Activated CD8-positive, alpha-beta T cell treated with anti-CD3 and anti-CD28 coated beads, Interleukin-2, amount 10 ng/mL, durations not matched to agents 7 days and 5 days (primary cell): ENCODE measurements around the gene PHLDB3. TPM values are rescaled to one million over a fixed set of nuclear protein-coding genes. Genes with fewer than 3 reads are reported as not detected.
"Not testable (repeated sequence)": the region's sequence is repeated elsewhere in the genome, so short reads cannot be mapped to it uniquely, and the experiment has no call there.

ENCODE experiments used
- ATAC-seq: fragments of 150-1000 bp; cut with Tn5 transposase; one replicate; pipeline ENCODE4 v1.10.0; 2021; ENCODE audit warnings: moderate library complexity
- CTCF ChIA-PET: fragments of 350-600 bp; sonication (Branson Sonifier 250); formaldehyde crosslinking; loops from one replicate; lab custom pipeline; 2021; ENCODE audit warnings: antibody characterized with exemption; lab: Charles Lee
- POLR2A ChIA-PET: fragments of 350-600 bp; sonication (Branson Sonifier 250); formaldehyde crosslinking; loops from one replicate; lab custom pipeline; 2021; ENCODE audit warnings: antibody characterized with exemption; lab: Charles Lee
- DNase-seq: peaks from one replicate; pipeline ENCODE4 v3.0.0-alpha.2; 2020
- H3K27ac Mint-ChIP-seq: one replicate; pipeline ENCODE4 v1.8.0; 2021; ENCODE audit warnings: mild to moderate bottlenecking, mixed read lengths
- H3K27me3 Mint-ChIP-seq: one replicate; pipeline ENCODE4 v1.8.0; 2021; ENCODE audit warnings: low read depth, mixed read lengths
- H3K36me3 Mint-ChIP-seq: one replicate; pipeline ENCODE4 v1.8.0; 2021; ENCODE audit warnings: low read depth, mixed read lengths
- H3K4me1 Mint-ChIP-seq: one replicate; pipeline ENCODE4 v1.8.0; 2021; ENCODE audit warnings: low read depth, mixed read lengths
- H3K4me3 Mint-ChIP-seq: one replicate; pipeline ENCODE4 v1.8.0; 2021; ENCODE audit warnings: mild to moderate bottlenecking, mixed read lengths
- H3K9me3 Mint-ChIP-seq: one replicate; pipeline ENCODE4 v1.8.0; 2022; ENCODE audit warnings: mixed read lengths; ENCODE audit not compliant: insufficient read depth
- total RNA-seq, 2 experiments: library from RNA; stranded (reverse); gene quantifications; one replicate each; pipeline ENCODE4 v1.2.3, GENCODE V29; 2021

The PHLDB3 gene
- total RNA-seq, 2 experiments from 2014 or later, result 14.9 to 15.5 TPM

GRCh38 chr19:43439709-43440063 is 64.9 kb downstream of the PHLDB3 start:
- peak overlapping the region; percentile 87 for H3K27ac Mint-ChIP-seq
- peaks cover 40% of the 10 kb centered on the region for H3K4me1 Mint-ChIP-seq

GRCh38 chr19:43439032-43439708 is 65.4 kb downstream of the PHLDB3 start:
- H3K4me3 Mint-ChIP-seq, result no peak overlapping the region
- H3K9me3 Mint-ChIP-seq, result no peaks in the 10 kb centered on the region
- peaks cover 2% of the 10 kb centered on the region for H3K36me3 Mint-ChIP-seq
- DNase-seq (peak; percentile 68), ATAC-seq (peak; percentile 81)
- H3K27me3 Mint-ChIP-seq, result no peaks in the 10 kb centered on the region
- POLR2A ChIA-PET, result interaction anchor here (0.7 to 1.9 kb wide), 7 partner anchors 19 to 156 kb away, joined by 3 to 7 read pairs (median 4); partner anchors contain the start of genes PHLDB3 and ZNF575
- H3K27ac Mint-ChIP-seq, result peak overlapping the region; percentile 87
- CTCF ChIA-PET, result interaction anchor here (0.6 to 6.6 kb wide), 19 partner anchors 8 to 1043 kb away, joined by 3 to 54 read pairs (median 5); partner anchors contain the start of genes IRGQ, PHLDB3, PLAUR and ZNF576
- peaks cover 37% of the 10 kb centered on the region for H3K4me1 Mint-ChIP-seq

More at GRCh38 chr19:43439709-43440063, 64.9 kb downstream of the PHLDB3 start:
- DNase-seq (no peak), ATAC-seq (no peak)
- H3K9me3 Mint-ChIP-seq, result no peaks in the 10 kb centered on the region
- peaks cover 2% of the 10 kb centered on the region for H3K36me3 Mint-ChIP-seq
- H3K27me3 Mint-ChIP-seq, result no peaks in the 10 kb centered on the region
- ChIA-PET POLR2A (interaction anchor here (0.7 to 1.9 kb wide), 5 partner anchors 24 to 156 kb away, joined by 3 to 7 read pairs (median 3); partner anchors contain the start of genes PHLDB3 and ZNF575), CTCF (interaction anchor here (0.9 to 6.6 kb wide), 16 partner anchors 8 to 1043 kb away, joined by 3 to 54 read pairs (median 5); partner anchors contain the start of genes IRGQ, PHLDB3, PLAUR and ZNF576)
- no peak overlapping the region for H3K4me3 Mint-ChIP-seq

- POLR2A ChIA-PET, result interaction anchor here (0.9 to 1.9 kb wide), 6 partner anchors 20 to 157 kb away, joined by 3 to 7 read pairs (median 4); partner anchors contain the start of genes PHLDB3 and ZNF575
- Mint-ChIP-seq H3K4me1 (peaks cover 35% of the 10 kb centered on the region), H3K9me3 (no peaks in the 10 kb centered on the region), H3K4me3 (peak overlapping the region; percentile 22), H3K27ac (peak overlapping the region; percentile 86), H3K27me3 (no peaks in the 10 kb centered on the region), H3K36me3 (peaks cover 2% of the 10 kb centered on the region)
- ATAC-seq (no peak), DNase-seq (no peak)
- CTCF ChIA-PET, result interaction anchor here (0.6 to 6.6 kb wide), 15 partner anchors 8 to 1042 kb away, joined by 3 to 54 read pairs (median 5); partner anchors contain the start of genes IRGQ, PLAUR and ZNF576
These were observed 66.1 kb downstream of the PHLDB3 start for GRCh38 chr19:43438291-43439031.

GRCh38 chr19:43437712-43438111 is 66.8 kb downstream of the PHLDB3 start:
- Mint-ChIP-seq H3K36me3 (peaks cover 2% of the 10 kb centered on the region), H3K9me3 (no peaks in the 10 kb centered on the region), H3K4me1 (peaks cover 39% of the 10 kb centered on the region), H3K4me3 (no peak overlapping the region), H3K27me3 (no peaks in the 10 kb centered on the region), H3K27ac (no peak overlapping the region)
- DNase-seq (no peak), ATAC-seq (no peak)
- ChIA-PET CTCF (interaction anchor here (4.4 to 6.6 kb wide), 2 partner anchors 10 to 82 kb away, joined by 37 to 52 read pairs; no protein-coding TSS in a partner anchor), POLR2A (no interaction called here)

GRCh38 chr19:43437284-43437683 is 67.3 kb downstream of the PHLDB3 start:
- H3K36me3 Mint-ChIP-seq, H3K27ac Mint-ChIP-seq, H3K4me3 Mint-ChIP-seq, POLR2A ChIA-PET, ATAC-seq, H3K9me3 Mint-ChIP-seq, H3K27me3 Mint-ChIP-seq, DNase-seq: not testable (repeated sequence)
- peaks cover 41% of the 10 kb centered on the region for H3K4me1 Mint-ChIP-seq
- CTCF ChIA-PET, result interaction anchor here (1.5 to 6.6 kb wide), 3 partner anchors 10 to 88 kb away, joined by 3 to 52 read pairs (median 37); no protein-coding TSS in a partner anchor

- Mint-ChIP-seq H3K36me3 (peaks cover 2% of the 10 kb centered on the region), H3K4me1 (peaks cover 39% of the 10 kb centered on the region), H3K27me3 (no peaks in the 10 kb centered on the region), H3K27ac (no peak overlapping the region), H3K9me3 (no peaks in the 10 kb centered on the region), H3K4me3 (no peak overlapping the region)
- POLR2A ChIA-PET, result no interaction called here
- CTCF ChIA-PET, result interaction anchor here (0.6 to 6.6 kb wide), 6 partner anchors 11 to 159 kb away, joined by 3 to 52 read pairs (median 6); no protein-coding TSS in a partner anchor
- no peak for ATAC-seq
- no peak for DNase-seq
These were observed 68.8 kb downstream of the PHLDB3 start for GRCh38 chr19:43435775-43436174.

- ATAC-seq (no peak), DNase-seq (no peak)
- ChIA-PET POLR2A (no interaction called here), CTCF (interaction anchor here (1.8 to 6.6 kb wide), 4 partner anchors 8 to 86 kb away, joined by 8 to 52 read pairs (median 23); partner anchors contain the start of gene PHLDB3)
- Mint-ChIP-seq H3K27me3 (no peaks in the 10 kb centered on the region), H3K27ac (no peak overlapping the region), H3K4me1 (peaks cover 28% of the 10 kb centered on the region), H3K36me3 (no peaks in the 10 kb centered on the region), H3K4me3 (no peak overlapping the region), H3K9me3 (no peaks in the 10 kb centered on the region)
These were observed 70.9 kb downstream of the PHLDB3 start for GRCh38 chr19:43433689-43434088.

GRCh38 chr19:43433358-43433673 is 71.2 kb downstream of the PHLDB3 start:
- no peaks in the 10 kb centered on the region for H3K27me3 Mint-ChIP-seq
- CTCF ChIA-PET, result interaction anchor here (0.6 to 3.1 kb wide), 8 partner anchors 12 to 235 kb away, joined by 3 to 70 read pairs (median 6); partner anchors contain the start of gene PHLDB3
- no peaks in the 10 kb centered on the region for H3K9me3 Mint-ChIP-seq
- no peak for DNase-seq
- peaks cover 25% of the 10 kb centered on the region for H3K4me1 Mint-ChIP-seq
- no peak for ATAC-seq
- H3K4me3 Mint-ChIP-seq, result no peak overlapping the region
- POLR2A ChIA-PET, result interaction anchor here (1.6 kb wide), 1 partner anchor 86 kb away, joined by 7 read pairs; no protein-coding TSS in a partner anchor
- H3K27ac Mint-ChIP-seq, result no peak overlapping the region
- H3K36me3 Mint-ChIP-seq, result no peaks in the 10 kb centered on the region

- H3K4me1 Mint-ChIP-seq, result peaks cover 14% of the 10 kb centered on the region
- no peak for DNase-seq
- H3K27ac Mint-ChIP-seq, result no peak overlapping the region
- H3K4me3 Mint-ChIP-seq, result no peak overlapping the region
- no peaks in the 10 kb centered on the region for H3K36me3 Mint-ChIP-seq
- CTCF ChIA-PET, result interaction anchor here (1.2 to 3.1 kb wide), 3 partner anchors 8 to 88 kb away, joined by 3 to 70 read pairs (median 45); no protein-coding TSS in a partner anchor
- no peaks in the 10 kb centered on the region for H3K9me3 Mint-ChIP-seq
- POLR2A ChIA-PET, result no interaction called here
- ATAC-seq, result no peak
- H3K27me3 Mint-ChIP-seq, result no peaks in the 10 kb centered on the region
These were observed 73.6 kb downstream of the PHLDB3 start for GRCh38 chr19:43430976-43431375.

- ChIA-PET CTCF (interaction anchor here (1.2 to 3.1 kb wide), 3 partner anchors 9 to 89 kb away, joined by 3 to 70 read pairs (median 45); no protein-coding TSS in a partner anchor), POLR2A (no interaction called here)
- H3K36me3 Mint-ChIP-seq, result no peaks in the 10 kb centered on the region
- H3K27me3 Mint-ChIP-seq, result no peaks in the 10 kb centered on the region
- H3K9me3 Mint-ChIP-seq, result no peaks in the 10 kb centered on the region
- no peak overlapping the region for H3K27ac Mint-ChIP-seq
- no peak overlapping the region for H3K4me3 Mint-ChIP-seq
- peaks cover 14% of the 10 kb centered on the region for H3K4me1 Mint-ChIP-seq
- ATAC-seq, result no peak
- DNase-seq, result peak; percentile 31
These were observed 74.3 kb downstream of the PHLDB3 start for GRCh38 chr19:43430142-43430710.

- ATAC-seq (no peak), DNase-seq (no peak)
- H3K4me3 Mint-ChIP-seq, result no peak overlapping the region
- ChIA-PET POLR2A (interaction anchor here (0.6 kb wide), 1 partner anchor 45 kb away, joined by 5 read pairs; no protein-coding TSS in a partner anchor), CTCF (interaction anchor here (0.9 to 1.8 kb wide), 4 partner anchors 9 to 90 kb away, joined by 3 to 4 read pairs (median 4); partner anchors contain the start of gene PHLDB3)
- peaks cover 14% of the 10 kb centered on the region for H3K4me1 Mint-ChIP-seq
- no peaks in the 10 kb centered on the region for H3K9me3 Mint-ChIP-seq
- no peaks in the 10 kb centered on the region for H3K36me3 Mint-ChIP-seq
- no peak overlapping the region for H3K27ac Mint-ChIP-seq
- no peaks in the 10 kb centered on the region for H3K27me3 Mint-ChIP-seq
These were observed 75.2 kb downstream of the PHLDB3 start for GRCh38 chr19:43429395-43429794.
